WTC11 (cell line): Measurements from ENCODE around the gene CAMSAP1. TPM values are rescaled to one million over a fixed set of nuclear protein-coding genes. Genes with fewer than 3 reads are reported as not detected.

Source experiments
- ATAC-seq: fragments of 200-7000 bp; cut with Tn5 transposase; 2 replicates; pipeline ENCODE4 v1.10.0; 2021; ENCODE audit warnings: mild to moderate bottlenecking, moderate library complexity
- CTCF ChIA-PET: fragments of 300-600 bp; sonication (Branson Sonifier 250); formaldehyde crosslinking; loops from one replicate; lab custom pipeline; 2021; ENCODE audit warnings: antibody characterized with exemption; lab: Charles Lee
- POLR2A ChIA-PET: fragments of 350-600 bp; sonication (Branson Sonifier 250); formaldehyde crosslinking; loops from one replicate; lab custom pipeline; 2021; ENCODE audit warnings: antibody characterized with exemption; lab: Charles Lee
- DNase-seq: peaks from one replicate; pipeline ENCODE4 v3.0.0; 2021; ENCODE audit warnings: low spot score
- H3K27ac Mint-ChIP-seq: 2 replicates; pipeline ENCODE4 v1.8.0; 2021; ENCODE audit warnings: mixed read lengths
- H3K27me3 Mint-ChIP-seq: 2 replicates; pipeline ENCODE4 v1.8.0; 2021; ENCODE audit warnings: low read depth, mild to moderate bottlenecking, moderate library complexity, mixed read lengths
- H3K36me3 Mint-ChIP-seq: 2 replicates; pipeline ENCODE4 v1.8.0; 2021; ENCODE audit warnings: mixed read lengths
- H3K4me1 Mint-ChIP-seq: 2 replicates; pipeline ENCODE4 v1.8.0; 2022; ENCODE audit warnings: mixed read lengths
- H3K4me3 Mint-ChIP-seq: 2 replicates; pipeline ENCODE4 v1.8.0; 2021; ENCODE audit warnings: mild to moderate bottlenecking, moderate library complexity, mixed read lengths
- H3K9me3 Mint-ChIP-seq: 2 replicates; pipeline ENCODE4 v1.8.0; 2021; ENCODE audit warnings: mixed read lengths
- ARID4B ChIP-seq: sonication (generic); formaldehyde crosslinking; IDR thresholded peaks from 2 replicates; pipeline ENCODE4 v1.8.0; 2023; ENCODE audit warnings: missing genetic modification reagents, mild to moderate bottlenecking, borderline replicate concordance
- ATF3 ChIP-seq: sonication (generic); formaldehyde crosslinking; conservative IDR thresholded peaks from 2 replicates; pipeline ENCODE4 v1.8.1; 2022; ENCODE audit warnings: mild to moderate bottlenecking, missing genetic modification reagents
- ETV6 ChIP-seq: sonication (generic); formaldehyde crosslinking; IDR thresholded peaks from 2 replicates; pipeline ENCODE4 v1.8.1; 2022; ENCODE audit warnings: mild to moderate bottlenecking, missing genetic modification reagents
- FOXJ3 ChIP-seq: sonication (generic); formaldehyde crosslinking; IDR thresholded peaks from 2 replicates; pipeline ENCODE4 v1.9.0; 2021; ENCODE audit warnings: missing genetic modification reagents, mild to moderate bottlenecking, borderline replicate concordance
- HMGXB4 ChIP-seq: sonication (generic); formaldehyde crosslinking; IDR thresholded peaks from 2 replicates; pipeline ENCODE4 v1.8.1; 2023; ENCODE audit warnings: mild to moderate bottlenecking, moderate library complexity, missing genetic modification reagents
- IRF2 ChIP-seq: sonication (generic); formaldehyde crosslinking; IDR thresholded peaks from 2 replicates; pipeline ENCODE4 v1.8.0; 2022; ENCODE audit warnings: low read depth, missing genetic modification reagents, borderline replicate concordance
- JUN ChIP-seq: sonication (generic); formaldehyde crosslinking; IDR thresholded peaks from 2 replicates; pipeline ENCODE4 v1.8.0; 2023; ENCODE audit warnings: mild to moderate bottlenecking, missing genetic modification reagents
- MLX ChIP-seq: sonication (generic); formaldehyde crosslinking; IDR thresholded peaks from 2 replicates; pipeline ENCODE4 v1.8.1; 2023; ENCODE audit warnings: mild to moderate bottlenecking, missing genetic modification reagents, moderate library complexity
- NFE2L1 ChIP-seq: sonication (generic); formaldehyde crosslinking; IDR thresholded peaks from 2 replicates; pipeline ENCODE4 v1.8.1; 2023; ENCODE audit warnings: missing genetic modification reagents
- OVOL2 ChIP-seq: fragments of 250-450 bp; sonication (Bioruptor Pico); IDR thresholded peaks from 2 replicates; pipeline ENCODE4 v1.9.0; 2021; ENCODE audit warnings: mild to moderate bottlenecking, borderline replicate concordance
- PRDM15 ChIP-seq: sonication (generic); formaldehyde crosslinking; IDR thresholded peaks from 2 replicates; pipeline ENCODE4 v1.8.0; 2022; ENCODE audit warnings: missing genetic modification reagents
- SMAD3 ChIP-seq: sonication (generic); formaldehyde crosslinking; IDR thresholded peaks from 2 replicates; pipeline ENCODE4 v1.8.0; 2022; ENCODE audit warnings: missing genetic modification reagents, mild to moderate bottlenecking, borderline replicate concordance
- STAT6 ChIP-seq: sonication (generic); formaldehyde crosslinking; conservative IDR thresholded peaks from 2 replicates; pipeline ENCODE4 v1.8.1; 2023; ENCODE audit warnings: mild to moderate bottlenecking, low read depth, missing genetic modification reagents, moderate library complexity
- TP53 ChIP-seq: sonication (generic); formaldehyde crosslinking; IDR thresholded peaks from 2 replicates; pipeline ENCODE4 v1.8.1; 2023; ENCODE audit warnings: mild to moderate bottlenecking, missing genetic modification reagents
- ZNF232 ChIP-seq: sonication (generic); formaldehyde crosslinking; IDR thresholded peaks from 2 replicates; pipeline ENCODE4 v1.8.0; 2022; ENCODE audit warnings: mild to moderate bottlenecking, missing genetic modification reagents
- ZNF317 ChIP-seq: sonication (generic); formaldehyde crosslinking; IDR thresholded peaks from 2 replicates; pipeline ENCODE4 v1.8.1; 2023; ENCODE audit warnings: low read depth, mild to moderate bottlenecking, moderate library complexity, missing genetic modification reagents, borderline replicate concordance
- total RNA-seq: library from RNA; stranded (reverse); gene quantifications from 3 replicates; pipeline ENCODE4 v1.2.3, GENCODE V29; 2021

Gene CAMSAP1
- total RNA-seq, 1 experiment from 2014 or later: 40.5 TPM

GRCh38 chr9:135770771-135771170 is 136.6 kb downstream of the CAMSAP1 start (continued):
- TF ChIP-seq ARID4B (CRISPR knock-in tag) (no peak), STAT6 (CRISPR knock-in tag) (no peak)

- no peak for TF ChIP-seq JUN
- no peak for TF ChIP-seq ZNF232 (CRISPR knock-in tag)
- TF ChIP-seq TP53 (CRISPR knock-in tag): no peak
- TF ChIP-seq MLX (CRISPR knock-in tag): no peak
- no peak for TF ChIP-seq OVOL2
- TF ChIP-seq ETV6 (CRISPR knock-in tag): no peak
- no peak for TF ChIP-seq ATF3 (CRISPR knock-in tag)
- TF ChIP-seq HMGXB4 (CRISPR knock-in tag): no peak
- TF ChIP-seq, all 79 proteins: peak for 0
- DNase-seq (no peak), ATAC-seq (no peak)
- peaks cover 8% of the 10 kb centered on the region; the same call in 1 of the 2 replicates for H3K9me3 Mint-ChIP-seq
- POLR2A ChIA-PET: no interaction called here
- no peaks in the 10 kb centered on the region for H3K36me3 Mint-ChIP-seq
- CTCF ChIA-PET: no interaction called here
- no peaks in the 10 kb centered on the region for H3K27me3 Mint-ChIP-seq
- no peak overlapping the region for H3K27ac Mint-ChIP-seq
- H3K4me1 Mint-ChIP-seq: no peaks in the 10 kb centered on the region
- H3K4me3 Mint-ChIP-seq: no peak overlapping the region
Measured at GRCh38 chr9:135770203-135770535, 137.2 kb downstream of the CAMSAP1 start.

GRCh38 chr9:135769489-135770202 is 137.7 kb downstream of the CAMSAP1 start:
- ATAC-seq: no peak
- TF ChIP-seq IRF2 (no peak), NFE2L1 (no peak), SMAD3 (no peak), ZNF317 (no peak), FOXJ3 (CRISPR knock-in tag) (no peak), PRDM15 (CRISPR knock-in tag) (no peak)

More at GRCh38 chr9:135769489-135770202, 137.7 kb downstream of the CAMSAP1 start:
- DNase-seq: no peak
- H3K27ac Mint-ChIP-seq: peak overlapping the region; percentile 21; the same call in 1 of the 2 replicates
- CTCF ChIA-PET: no interaction called here
- no peak overlapping the region for H3K4me3 Mint-ChIP-seq
- peaks cover 8% of the 10 kb centered on the region; the same call in 1 of the 2 replicates for H3K9me3 Mint-ChIP-seq
- no peaks in the 10 kb centered on the region for H3K4me1 Mint-ChIP-seq
- POLR2A ChIA-PET: no interaction called here
- H3K36me3 Mint-ChIP-seq: no peaks in the 10 kb centered on the region
- no peaks in the 10 kb centered on the region for H3K27me3 Mint-ChIP-seq
